Measurements from ENCODE around the gene SERPINA4.

The SERPINA4 gene

GRCh38 chr14:94558842-94559241 is 2.4 kb upstream of the SERPINA4 start:
- Histone ChIP-seq H3K9ac (ENCODE audit: low read length) (no peak overlapping the region), H3K4me3 (ENCODE audit: low read length) (no peak overlapping the region), H3K36me3 (ENCODE audit: control insufficient read depth, low read depth, low read length) (no peaks in the 10 kb centered on the region), H3K4me1 (ENCODE audit: control insufficient read depth, low read depth, low read length) (no peaks in the 10 kb centered on the region), H3K9me3 (ENCODE audit: control insufficient read depth, low read depth, low read length) (no peaks in the 10 kb centered on the region), H3K27me3 (ENCODE audit: control insufficient read depth, insufficient read depth, low read length) (no peaks in the 10 kb centered on the region), H3K27ac (ENCODE audit: low read length) (no peak overlapping the region)

GRCh38 chr14:94559638-94560290 is 1.5 kb upstream of the SERPINA4 start:
- Histone ChIP-seq H3K9me3 (ENCODE audit: control insufficient read depth, low read depth, low read length) (no peaks in the 10 kb centered on the region), H3K36me3 (ENCODE audit: control insufficient read depth, low read depth, low read length) (no peaks in the 10 kb centered on the region), H3K9ac (ENCODE audit: low read length) (no peak overlapping the region), H3K27me3 (ENCODE audit: control insufficient read depth, insufficient read depth, low read length) (no peaks in the 10 kb centered on the region), H3K4me1 (ENCODE audit: control insufficient read depth, low read depth, low read length) (no peaks in the 10 kb centered on the region), H3K27ac (ENCODE audit: low read length) (no peak overlapping the region), H3K4me3 (ENCODE audit: low read length) (no peak overlapping the region)

GRCh38 chr14:94560291-94560665 is 964 bp upstream of the SERPINA4 start:
- Histone ChIP-seq H3K36me3 (ENCODE audit: control insufficient read depth, low read depth, low read length) (no peaks in the 10 kb centered on the region), H3K27me3 (ENCODE audit: control insufficient read depth, insufficient read depth, low read length) (no peaks in the 10 kb centered on the region), H3K9me3 (ENCODE audit: control insufficient read depth, low read depth, low read length) (no peaks in the 10 kb centered on the region), H3K9ac (ENCODE audit: low read length) (no peak overlapping the region), H3K4me3 (ENCODE audit: low read length) (no peak overlapping the region), H3K4me1 (ENCODE audit: control insufficient read depth, low read depth, low read length) (no peaks in the 10 kb centered on the region), H3K27ac (ENCODE audit: low read length) (no peak overlapping the region)

GRCh38 chr14:94561656-94562010 is 391 bp downstream of the SERPINA4 start:
- H3K4me1 ChIP-seq (ENCODE audit: control insufficient read depth, low read depth, low read length) = no peaks in the 10 kb centered on the region
- no peak overlapping the region for H3K9ac ChIP-seq (ENCODE audit: low read length)
- no peaks in the 10 kb centered on the region for H3K36me3 ChIP-seq (ENCODE audit: control insufficient read depth, low read depth, low read length)

GRCh38 chr14:94562022-94562421 is 780 bp downstream of the SERPINA4 start:
- Histone ChIP-seq H3K27ac (ENCODE audit: low read length) (no peak overlapping the region), H3K4me1 (ENCODE audit: control insufficient read depth, low read depth, low read length) (no peaks in the 10 kb centered on the region), H3K36me3 (ENCODE audit: control insufficient read depth, low read depth, low read length) (no peaks in the 10 kb centered on the region), H3K9me3 (ENCODE audit: control insufficient read depth, low read depth, low read length) (no peaks in the 10 kb centered on the region), H3K27me3 (ENCODE audit: control insufficient read depth, insufficient read depth, low read length) (no peaks in the 10 kb centered on the region), H3K4me3 (ENCODE audit: low read length) (no peak overlapping the region), H3K9ac (ENCODE audit: low read length) (no peak overlapping the region)

More at GRCh38 chr14:94561656-94562010, 391 bp downstream of the SERPINA4 start:
- H3K9me3 ChIP-seq (ENCODE audit: control insufficient read depth, low read depth, low read length) = no peaks in the 10 kb centered on the region
- no peak overlapping the region for H3K4me3 ChIP-seq (ENCODE audit: low read length)
- H3K27me3 ChIP-seq (ENCODE audit: control insufficient read depth, insufficient read depth, low read length) = no peaks in the 10 kb centered on the region
- H3K27ac ChIP-seq (ENCODE audit: low read length) = no peak overlapping the region

- H3K36me3 ChIP-seq (ENCODE audit: control insufficient read depth, low read depth, low read length) = no peaks in the 10 kb centered on the region
- no peak overlapping the region for H3K27ac ChIP-seq (ENCODE audit: low read length)
- no peaks in the 10 kb centered on the region for H3K4me1 ChIP-seq (ENCODE audit: control insufficient read depth, low read depth, low read length)
- H3K4me3 ChIP-seq (ENCODE audit: low read length) = no peak overlapping the region
- H3K27me3 ChIP-seq (ENCODE audit: control insufficient read depth, insufficient read depth, low read length) = no peaks in the 10 kb centered on the region
- H3K9me3 ChIP-seq (ENCODE audit: control insufficient read depth, low read depth, low read length) = no peaks in the 10 kb centered on the region
- no peak overlapping the region for H3K9ac ChIP-seq (ENCODE audit: low read length)
Observed at GRCh38 chr14:94562941-94563883, 2.0 kb downstream of the SERPINA4 start.

- Histone ChIP-seq H3K4me1 (ENCODE audit: control insufficient read depth, low read depth, low read length) (no peaks in the 10 kb centered on the region), H3K27ac (ENCODE audit: low read length) (no peak overlapping the region), H3K4me3 (ENCODE audit: low read length) (no peak overlapping the region), H3K9ac (ENCODE audit: low read length) (no peak overlapping the region), H3K27me3 (ENCODE audit: control insufficient read depth, insufficient read depth, low read length) (no peaks in the 10 kb centered on the region), H3K9me3 (ENCODE audit: control insufficient read depth, low read depth, low read length) (no peaks in the 10 kb centered on the region), H3K36me3 (ENCODE audit: control insufficient read depth, low read depth, low read length) (no peaks in the 10 kb centered on the region)
Observed at GRCh38 chr14:94564381-94564780, 3.1 kb downstream of the SERPINA4 start.

GRCh38 chr14:94568186-94568585 is 6.9 kb downstream of the SERPINA4 start:
- no peak overlapping the region for H3K4me3 ChIP-seq (ENCODE audit: low read length)
- no peak overlapping the region for H3K9ac ChIP-seq (ENCODE audit: low read length)
- H3K27me3 ChIP-seq (ENCODE audit: control insufficient read depth, insufficient read depth, low read length) = no peaks in the 10 kb centered on the region
- no peak overlapping the region for H3K27ac ChIP-seq (ENCODE audit: low read length)
- no peaks in the 10 kb centered on the region for H3K9me3 ChIP-seq (ENCODE audit: control insufficient read depth, low read depth, low read length)
- H3K4me1 ChIP-seq (ENCODE audit: control insufficient read depth, low read depth, low read length) = no peaks in the 10 kb centered on the region
- H3K36me3 ChIP-seq (ENCODE audit: control insufficient read depth, low read depth, low read length) = no peaks in the 10 kb centered on the region

- Histone ChIP-seq H3K9me3 (ENCODE audit: control insufficient read depth, low read depth, low read length) (no peaks in the 10 kb centered on the region), H3K4me1 (ENCODE audit: control insufficient read depth, low read depth, low read length) (no peaks in the 10 kb centered on the region), H3K36me3 (ENCODE audit: control insufficient read depth, low read depth, low read length) (no peaks in the 10 kb centered on the region), H3K27ac (ENCODE audit: low read length) (no peak overlapping the region), H3K4me3 (ENCODE audit: low read length) (no peak overlapping the region), H3K9ac (ENCODE audit: low read length) (no peak overlapping the region), H3K27me3 (ENCODE audit: control insufficient read depth, insufficient read depth, low read length) (no peaks in the 10 kb centered on the region)
Observed at GRCh38 chr14:94569381-94570001, 8.2 kb downstream of the SERPINA4 start.

GRCh38 chr14:94570002-94570400 is 8.8 kb downstream of the SERPINA4 start:
- H3K9me3 ChIP-seq (ENCODE audit: control insufficient read depth, low read depth, low read length) = no peaks in the 10 kb centered on the region
- no peaks in the 10 kb centered on the region for H3K27me3 ChIP-seq (ENCODE audit: control insufficient read depth, insufficient read depth, low read length)
- no peaks in the 10 kb centered on the region for H3K4me1 ChIP-seq (ENCODE audit: control insufficient read depth, low read depth, low read length)
- no peak overlapping the region for H3K9ac ChIP-seq (ENCODE audit: low read length)
- no peaks in the 10 kb centered on the region for H3K36me3 ChIP-seq (ENCODE audit: control insufficient read depth, low read depth, low read length)
- H3K27ac ChIP-seq (ENCODE audit: low read length) = no peak overlapping the region
- no peak overlapping the region for H3K4me3 ChIP-seq (ENCODE audit: low read length)

GRCh38 chr14:94570440-94570839 is 9.2 kb downstream of the SERPINA4 start:
- Histone ChIP-seq H3K9me3 (ENCODE audit: control insufficient read depth, low read depth, low read length) (no peaks in the 10 kb centered on the region), H3K9ac (ENCODE audit: low read length) (no peak overlapping the region), H3K4me3 (ENCODE audit: low read length) (no peak overlapping the region), H3K27me3 (ENCODE audit: control insufficient read depth, insufficient read depth, low read length) (no peaks in the 10 kb centered on the region), H3K27ac (ENCODE audit: low read length) (no peak overlapping the region), H3K36me3 (ENCODE audit: control insufficient read depth, low read depth, low read length) (no peaks in the 10 kb centered on the region), H3K4me1 (ENCODE audit: control insufficient read depth, low read depth, low read length) (no peaks in the 10 kb centered on the region)
